HL-60/S4 treated with retinoic acid at 250 ng/mL for 4 days and 3 days (cell line): ENCODE measurements around the gene BIVM.

Experiments used
- in situ Hi-C: fragments of 300-500 bp; cut with MboI; formaldehyde crosslinking; loops from 2 replicates; pipeline ENCODE4 v1.7.0; 2022; ENCODE audit warnings: low sequenced_read_pairs

BIVM gene

GRCh38 chr13:102838982-102839381 lies 40.1 kb downstream of the BIVM start:
- in situ Hi-C loops, result no loop called here

- in situ Hi-C loops, result no loop called here
These were observed 40.5 kb downstream of the BIVM start for GRCh38 chr13:102839462-102839861.

- in situ Hi-C loops, result loop anchor here (10.0 kb wide), 1 partner anchor 250 kb away; the partner anchor contains the start of gene TPP2
These were observed 46.3 kb downstream of the BIVM start for GRCh38 chr13:102845289-102845629.

GRCh38 chr13:102845630-102846260 lies 46.8 kb downstream of the BIVM start, which contains the start of gene ERCC5:
Gene ERCC5 (plus strand): TSS chr13:102846032. CDS start chr13:102846267, 235 bp downstream.
- in situ Hi-C loops, result loop anchor here (10.0 kb wide), 1 partner anchor 251 kb away; the partner anchor contains the start of gene TPP2

- in situ Hi-C loops, result loop anchor here (10.0 kb wide), 1 partner anchor 252 kb away; the partner anchor contains the start of gene TPP2
These were observed 47.5 kb downstream of the BIVM start for GRCh38 chr13:102846261-102847015.

- in situ Hi-C loops, result loop anchor here (10.0 kb wide), 1 partner anchor 253 kb away; the partner anchor contains the start of gene TPP2
These were observed 48.6 kb downstream of the BIVM start for GRCh38 chr13:102847272-102848234.

GRCh38 chr13:102848956-102849355 lies 50.0 kb downstream of the BIVM start:
- in situ Hi-C loops, result loop anchor here (10.0 kb wide), 1 partner anchor 254 kb away; the partner anchor contains the start of gene TPP2

- in situ Hi-C loops, result no loop called here
These were observed 53.6 kb downstream of the BIVM start for GRCh38 chr13:102852556-102852955.

- in situ Hi-C loops, result no loop called here
These were observed 55.8 kb downstream of the BIVM start for GRCh38 chr13:102854675-102855074.

- in situ Hi-C loops, result no loop called here
These were observed 57.6 kb downstream of the BIVM start for GRCh38 chr13:102856557-102856956.

- in situ Hi-C loops, result no loop called here
These were observed 63.8 kb downstream of the BIVM start for GRCh38 chr13:102862624-102863210.

GRCh38 chr13:102863590-102863989 lies 64.7 kb downstream of the BIVM start:
- in situ Hi-C loops, result no loop called here

- in situ Hi-C loops, result no loop called here
These were observed 69.5 kb downstream of the BIVM start for GRCh38 chr13:102868366-102868936.

- in situ Hi-C loops, result no loop called here
These were observed 71.2 kb downstream of the BIVM start for GRCh38 chr13:102869948-102870676.

- in situ Hi-C loops, result no loop called here
These were observed 71.9 kb downstream of the BIVM start for GRCh38 chr13:102870677-102871415.

- in situ Hi-C loops, result no loop called here
These were observed 73.2 kb downstream of the BIVM start for GRCh38 chr13:102872131-102872530.

- in situ Hi-C loops, result no loop called here
These were observed 73.6 kb downstream of the BIVM start for GRCh38 chr13:102872531-102872930.

GRCh38 chr13:102873653-102874052 lies 74.7 kb downstream of the BIVM start:
- in situ Hi-C loops, result no loop called here

GRCh38 chr13:102875256-102875655 lies 76.3 kb downstream of the BIVM start:
- in situ Hi-C loops, result no loop called here
